HepG2 (cell line): Measurements from ENCODE around the gene ZCCHC3. TPM values are rescaled to one million over a fixed set of nuclear protein-coding genes. Genes with fewer than 3 reads are reported as not detected.

Source experiments
- ATAC-seq: fragments of 200-7000 bp; cut with Tn5 transposase; 3 replicates; pipeline ENCODE4 v1.9.1; 2020; ENCODE audit warnings: mild to moderate bottlenecking, moderate library complexity
- BruUV-seq: library from RNA; stranded (reverse); fragments of 400-500 nt; replicated peaks from 2 replicates; lab custom pipeline; 2021; lab: Mats Ljungman, UMichigan
- CTCF ChIA-PET: fragments of 300-600 bp; formaldehyde crosslinking; extraction: SDS; loops from one replicate; lab custom pipeline; 2021; ENCODE audit warnings: low total read pairs, inconsistent platforms, low intra/inter-chr PET ratio; lab: Yijun Ruan, JAX
- POLR2A ChIA-PET: fragments of 350-600 bp; sonication (Branson Sonifier 250); formaldehyde crosslinking; loops from one replicate; lab custom pipeline; 2020; ENCODE audit warnings: antibody characterized with exemption, inconsistent platforms; lab: Yijun Ruan, JAX
- DNase-seq: peaks from one replicate; pipeline ENCODE4 v3.0.0-alpha.2; 2015; ENCODE audit warnings: low spot score
- FAIRE-seq: peaks from 3 replicates; lab custom pipeline; 2011; peaks lifted over from hg19 to GRCh38; lab: Jason Lieb, UNC
- H2AFZ ChIP-seq: one replicate; pipeline ENCODE4 v1.6.1; 2011; ENCODE audit warnings: low read length, inconsistent platforms
- H3K27ac ChIP-seq: fragments of 300-600 bp; 3 replicates; pipeline ENCODE4 v1.8.0; 2011; ENCODE audit warnings: mixed run types, mild to moderate bottlenecking, mixed read lengths, low read length, inconsistent platforms; ENCODE audit not compliant: insufficient read depth; ENCODE audit errors: extremely low read length
- H3K27me3 ChIP-seq, 2 experiments: fragments of 200-600 bp in 1 of 2; 2 replicates in 1 of 2; 3 replicates in 1 of 2; pipeline versions ENCODE4 v1.6.0 to v1.8.0; 2011; ENCODE audit warnings: low read length in 2 of 2, mild to moderate bottlenecking in 2 of 2, moderate library complexity in 2 of 2, inconsistent platforms in 1 of 2; ENCODE audit not compliant: insufficient read depth in 2 of 2, control insufficient read depth in 1 of 2
- H3K36me3 ChIP-seq, 2 experiments: fragments of 200-600 bp in 1 of 2; replicated peaks in 1 of 2; 2 replicates in 1 of 2; 3 replicates in 1 of 2; pipeline versions ENCODE4 v1.5.1 to v1.8.0; 2011; ENCODE audit warnings: low read length in 2 of 2, inconsistent platforms in 1 of 2; ENCODE audit not compliant: insufficient read depth in 2 of 2, control insufficient read depth in 1 of 2
- H3K4me1 ChIP-seq: 2 replicates; pipeline ENCODE4 v1.5.1; 2012; ENCODE audit warnings: low read length, inconsistent platforms; ENCODE audit not compliant: insufficient read depth
- H3K4me2 ChIP-seq: 2 replicates; pipeline ENCODE4 v1.6.0; 2011; ENCODE audit warnings: low read depth, low read length, inconsistent platforms
- H3K4me3 ChIP-seq, 3 experiments: fragments of 200-600 bp in 1 of 3; sonication (generic), shearing (Covaris generic) in 1 of 3; replicated peaks in 1 of 3; 2 replicates each; pipeline ENCODE4 v1.5.1; 2011 to 2016; ENCODE audit warnings: low read length in 3 of 3, inconsistent platforms in 2 of 3, low read depth in 2 of 3, mild to moderate bottlenecking in 2 of 3, control low read depth in 1 of 3, mixed read lengths in 1 of 3; ENCODE audit not compliant: insufficient read depth in 1 of 3
- H3K79me2 ChIP-seq: one replicate; pipeline ENCODE4 v1.6.1; 2011; ENCODE audit warnings: low read length, inconsistent platforms; ENCODE audit not compliant: insufficient read depth
- H3K9ac ChIP-seq: 2 replicates; pipeline ENCODE4 v1.6.0; 2011; ENCODE audit warnings: mild to moderate bottlenecking, low read depth, low read length, inconsistent platforms; ENCODE audit not compliant: insufficient read depth
- H3K9me3 ChIP-seq: 2 replicates; pipeline ENCODE4 v1.5.1; 2012; ENCODE audit warnings: mild to moderate bottlenecking, low read length
- H4K20me1 ChIP-seq: 2 replicates; pipeline ENCODE4 v1.6.0; 2011; ENCODE audit warnings: inconsistent platforms, mild to moderate bottlenecking, low read length, moderate library complexity; ENCODE audit not compliant: insufficient read depth
- CHD4 ChIP-seq: fragments of 200-600 bp; sonication (generic); IDR thresholded peaks from 2 replicates; pipeline ENCODE4 v1.7.0; 2017; ENCODE audit warnings: mild to moderate bottlenecking, low read length, borderline replicate concordance
- RELA ChIP-seq: sonication (generic); formaldehyde crosslinking; IDR thresholded peaks from 2 replicates; pipeline ENCODE4 v1.4.0; 2020; ENCODE audit warnings: missing genetic modification reagents
- SATB2 ChIP-seq: sonication (generic); formaldehyde crosslinking; IDR thresholded peaks from 2 replicates; pipeline ENCODE4 v1.5.0; 2020; ENCODE audit warnings: missing genetic modification reagents
- SKI ChIP-seq: fragments of 450-650 bp; IDR thresholded peaks from one replicate; pipeline ENCODE4 v1.6.1; 2018; ENCODE audit warnings: mild to moderate bottlenecking; ENCODE audit not compliant: partially characterized antibody
- ZNF335 ChIP-seq: sonication (generic); formaldehyde crosslinking; IDR thresholded peaks from 2 replicates; pipeline ENCODE4 v1.4.0; 2020; ENCODE audit warnings: missing genetic modification reagents
- ZNF737 ChIP-seq: sonication (generic); formaldehyde crosslinking; IDR thresholded peaks from 2 replicates; pipeline ENCODE4 v1.5.0; 2020; ENCODE audit warnings: missing genetic modification reagents, mild to moderate bottlenecking, borderline replicate concordance
- WGBS: methylation state at CpG from one replicate; pipeline ENCODE4 v1.1.6; 2017; ENCODE audit warnings: low lambda C conversion rate; 5-methylcytosine and 5-hydroxymethylcytosine counted together
- in situ Hi-C: cut with HindIII; loops from 2 replicates; pipeline ENCODE4 v1.10.0; 2017; ENCODE audit warnings: low pct_unique_long_range_greater_than_20kb; ENCODE audit not compliant: extremely low pct_ligation_motif_present
- intact Hi-C: fragments of 100-400 bp; cut with micrococcal nuclease; formaldehyde crosslinking; loops from one replicate; pipeline ENCODE4 v1.10.0; 2022; ENCODE audit not compliant: unreplicated experiment
- polyA plus RNA-seq, 8 experiments: library from polyadenylated mRNA; depleted of rRNA in 3 of 8; stranded (reverse) in 7 of 8; unstranded in 1 of 8; fragments of >200 nt; fragmentation: Illumina TruSeq in 4 of 8; extraction: Trizol in 4 of 8; gene quantifications; 2 replicates each; pipeline versions ENCODE4 v1.2.1 to v1.2.3, GENCODE V29; 2011 to 2016; ENCODE audit warnings: low read depth in 4 of 8, missing spikeins in 1 of 8, mixed read lengths in 1 of 8; ENCODE audit not compliant: insufficient read depth in 1 of 8
- total RNA-seq, 5 experiments: library from RNA; depleted of rRNA; stranded (reverse); fragments of >200 nt; fragmentation: Illumina TruSeq; extraction: Trizol; gene quantifications; 2 replicates each; pipeline ENCODE4 v1.2.3, GENCODE V29; 2016; ENCODE audit warnings: low read depth in 1 of 5
- TF ChIP-seq, protein P1 (sequence below): sonication (generic); formaldehyde crosslinking; IDR thresholded peaks from 2 replicates; pipeline ENCODE4 v1.4.0; 2020; ENCODE audit warnings: low read depth, missing genetic modification reagents

Gene ZCCHC3
- total and polyA plus RNA-seq, 2 of the 13 experiments (the other 11 are each of a cell fraction or from before 2014, with no cell fraction given): 46.6 to 63.0 TPM

GRCh38 chr20:290084-290831, 7.1 kb upstream of the ZCCHC3 start, which contains the start of gene C20orf96 (continued):
- TF ChIP-seq, protein P1, sequence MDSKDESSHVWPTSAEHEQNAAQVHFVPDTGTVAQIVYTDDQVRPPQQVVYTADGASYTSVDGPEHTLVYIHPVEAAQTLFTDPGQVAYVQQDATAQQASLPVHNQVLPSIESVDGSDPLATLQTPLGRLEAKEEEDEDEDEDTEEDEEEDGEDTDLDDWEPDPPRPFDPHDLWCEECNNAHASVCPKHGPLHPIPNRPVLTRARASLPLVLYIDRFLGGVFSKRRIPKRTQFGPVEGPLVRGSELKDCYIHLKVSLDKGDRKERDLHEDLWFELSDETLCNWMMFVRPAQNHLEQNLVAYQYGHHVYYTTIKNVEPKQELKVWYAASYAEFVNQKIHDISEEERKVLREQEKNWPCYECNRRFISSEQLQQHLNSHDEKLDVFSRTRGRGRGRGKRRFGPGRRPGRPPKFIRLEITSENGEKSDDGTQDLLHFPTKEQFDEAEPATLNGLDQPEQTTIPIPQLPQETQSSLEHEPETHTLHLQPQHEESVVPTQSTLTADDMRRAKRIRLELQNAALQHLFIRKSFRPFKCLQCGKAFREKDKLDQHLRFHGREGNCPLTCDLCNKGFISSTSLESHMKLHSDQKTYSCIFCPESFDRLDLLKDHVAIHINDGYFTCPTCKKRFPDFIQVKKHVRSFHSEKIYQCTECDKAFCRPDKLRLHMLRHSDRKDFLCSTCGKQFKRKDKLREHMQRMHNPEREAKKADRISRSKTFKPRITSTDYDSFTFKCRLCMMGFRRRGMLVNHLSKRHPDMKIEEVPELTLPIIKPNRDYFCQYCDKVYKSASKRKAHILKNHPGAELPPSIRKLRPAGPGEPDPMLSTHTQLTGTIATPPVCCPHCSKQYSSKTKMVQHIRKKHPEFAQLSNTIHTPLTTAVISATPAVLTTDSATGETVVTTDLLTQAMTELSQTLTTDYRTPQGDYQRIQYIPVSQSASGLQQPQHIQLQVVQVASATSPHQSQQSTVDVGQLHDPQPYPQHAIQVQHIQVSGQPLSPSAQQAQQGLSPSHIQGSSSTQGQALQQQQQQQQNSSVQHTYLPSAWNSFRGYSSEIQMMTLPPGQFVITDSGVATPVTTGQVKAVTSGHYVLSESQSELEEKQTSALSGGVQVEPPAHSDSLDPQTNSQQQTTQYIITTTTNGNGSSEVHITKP (CRISPR knock-in tag): peak; percentile 63; the same call in 1 of the 2 replicates
- TF ChIP-seq SATB2 (CRISPR knock-in tag) (peak; percentile 19; the same call in 1 of the 2 replicates), CHD4 (no peak), ZNF335 (peak; percentile 49; the same call in 1 of the 2 replicates), SKI (no peak)

GRCh38 chr20:294602-295001, 2.8 kb upstream of the ZCCHC3 start:
- Histone ChIP-seq H4K20me1 (peaks cover 11% of the 10 kb centered on the region), H3K4me3 (no peak overlapping the region), H3K9me3 (no peaks in the 10 kb centered on the region), H3K9ac (no peak overlapping the region), H2AFZ (no peak overlapping the region), H3K79me2 (peaks cover 30% of the 10 kb centered on the region), H3K4me1 (peaks cover 38% of the 10 kb centered on the region), H3K27ac (no peak overlapping the region), H3K27me3 (peaks cover 2 to 31% of the 10 kb centered on the region in 2 experiments; a peak in 4 of 5 replicates), H3K36me3 (no peaks in the 10 kb centered on the region), H3K4me2 (no peak overlapping the region)
- no peak for ATAC-seq
- ChIA-PET POLR2A (no interaction called here), CTCF (no interaction called here)
- no peak for TF ChIP-seq RELA (CRISPR knock-in tag)
- TF ChIP-seq ZNF737: 0 out of 2 replicates have a peak, but pooled peaks have one; percentile 56
- DNase-seq: no peak
- in situ Hi-C loops: no loop called here
- BruUV-seq: no TSS peak
- no peak for FAIRE-seq
- WGBS: 38% methylated on average over 5 of the region's 5 CpGs
- intact Hi-C loops: no loop called here
